GM21447 (cell line): ENCODE measurements around the gene IL4R.

Experiments used
- ATAC-seq: cut with Tn5 transposase; IDR thresholded peaks from one replicate; pipeline ENCODE4 v1.9.1; 2021; ENCODE audit not compliant: unreplicated experiment

IL4R gene

GRCh38 chr16:27353853-27354252, 40.1 kb downstream of the IL4R start:
- no peak for ATAC-seq

DNA sequence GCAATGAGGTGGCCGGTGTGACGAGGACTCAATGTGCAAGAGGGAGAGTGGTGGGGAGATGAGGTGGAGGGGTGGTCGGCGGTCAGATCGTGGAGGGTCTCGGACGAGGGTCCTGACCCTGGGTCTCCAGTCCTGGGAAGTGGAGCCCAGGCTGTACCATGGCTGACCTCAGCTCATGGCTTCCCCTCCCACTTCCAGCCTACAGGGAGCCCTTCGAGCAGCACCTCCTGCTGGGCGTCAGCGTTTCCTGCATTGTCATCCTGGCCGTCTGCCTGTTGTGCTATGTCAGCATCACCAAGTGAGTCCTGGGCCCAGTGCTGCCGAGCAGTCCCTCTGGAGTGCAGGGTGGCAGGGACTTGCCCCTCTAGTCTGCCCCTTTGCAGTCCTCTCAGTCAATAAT, 41.8 kb downstream of the IL4R start:
- no peak for ATAC-seq

DNA sequence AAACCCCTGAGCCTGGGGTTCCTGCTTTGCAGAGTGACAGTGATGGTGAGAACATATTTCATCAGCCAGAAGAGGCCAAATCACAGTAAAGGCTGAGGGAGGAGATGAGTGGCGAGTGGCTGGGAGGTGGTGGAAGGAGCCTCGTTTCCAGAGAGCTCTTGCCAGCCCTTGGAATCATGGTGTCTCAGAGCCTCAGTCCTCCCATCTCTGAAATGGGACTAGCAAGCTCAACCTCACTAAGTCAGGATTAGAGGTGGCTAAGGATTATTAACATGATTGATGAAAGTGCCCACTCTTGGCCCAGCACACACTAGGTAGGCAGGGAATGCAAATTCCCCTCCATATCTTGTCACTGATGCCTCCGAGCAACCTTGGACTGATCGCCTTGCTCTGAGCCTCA, 43.0 kb downstream of the IL4R start:
- ATAC-seq: no peak

GRCh38 chr16:27359051-27359450, 45.3 kb downstream of the IL4R start:
- no peak for ATAC-seq

DNA sequence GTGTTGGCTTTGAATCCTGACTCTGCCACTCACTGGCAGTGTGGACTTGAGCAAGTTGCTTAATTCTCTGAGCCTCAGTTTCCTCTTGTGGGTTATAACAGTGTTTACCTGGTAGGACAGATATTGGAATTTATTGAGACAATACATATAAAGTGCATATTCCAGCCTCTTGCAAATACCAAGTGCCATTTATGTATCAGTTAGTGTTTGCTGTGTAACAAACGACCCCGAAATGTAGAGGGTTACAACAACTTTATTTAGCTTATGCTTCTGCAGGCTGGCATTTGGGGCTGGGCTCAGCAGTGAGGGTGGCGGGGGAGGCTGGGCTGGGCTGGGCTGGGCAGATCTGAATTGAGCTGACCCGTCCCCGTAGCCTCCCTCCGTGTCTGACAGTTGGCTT, 45.8 kb downstream of the IL4R start:
- no peak for ATAC-seq

GRCh38 chr16:27361987-27362386, 48.2 kb downstream of the IL4R start:
- no peak for ATAC-seq

DNA sequence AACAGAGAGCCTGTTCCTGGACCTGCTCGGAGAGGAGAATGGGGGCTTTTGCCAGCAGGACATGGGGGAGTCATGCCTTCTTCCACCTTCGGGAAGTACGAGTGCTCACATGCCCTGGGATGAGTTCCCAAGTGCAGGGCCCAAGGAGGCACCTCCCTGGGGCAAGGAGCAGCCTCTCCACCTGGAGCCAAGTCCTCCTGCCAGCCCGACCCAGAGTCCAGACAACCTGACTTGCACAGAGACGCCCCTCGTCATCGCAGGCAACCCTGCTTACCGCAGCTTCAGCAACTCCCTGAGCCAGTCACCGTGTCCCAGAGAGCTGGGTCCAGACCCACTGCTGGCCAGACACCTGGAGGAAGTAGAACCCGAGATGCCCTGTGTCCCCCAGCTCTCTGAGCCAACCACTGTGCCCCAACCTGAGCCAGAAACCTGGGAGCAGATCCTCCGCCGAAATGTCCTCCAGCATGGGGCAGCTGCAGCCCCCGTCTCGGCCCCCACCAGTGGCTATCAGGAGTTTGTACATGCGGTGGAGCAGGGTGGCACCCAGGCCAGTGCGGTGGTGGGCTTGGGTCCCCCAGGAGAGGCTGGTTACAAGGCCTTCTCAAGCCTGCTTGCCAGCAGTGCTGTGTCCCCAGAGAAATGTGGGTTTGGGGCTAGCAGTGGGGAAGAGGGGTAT, 48.9 kb downstream of the IL4R start:
- ATAC-seq: no peak

DNA sequence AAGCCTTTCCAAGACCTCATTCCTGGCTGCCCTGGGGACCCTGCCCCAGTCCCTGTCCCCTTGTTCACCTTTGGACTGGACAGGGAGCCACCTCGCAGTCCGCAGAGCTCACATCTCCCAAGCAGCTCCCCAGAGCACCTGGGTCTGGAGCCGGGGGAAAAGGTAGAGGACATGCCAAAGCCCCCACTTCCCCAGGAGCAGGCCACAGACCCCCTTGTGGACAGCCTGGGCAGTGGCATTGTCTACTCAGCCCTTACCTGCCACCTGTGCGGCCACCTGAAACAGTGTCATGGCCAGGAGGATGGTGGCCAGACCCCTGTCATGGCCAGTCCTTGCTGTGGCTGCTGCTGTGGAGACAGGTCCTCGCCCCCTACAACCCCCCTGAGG, 49.5 kb downstream of the IL4R start:
- no peak for ATAC-seq

DNA sequence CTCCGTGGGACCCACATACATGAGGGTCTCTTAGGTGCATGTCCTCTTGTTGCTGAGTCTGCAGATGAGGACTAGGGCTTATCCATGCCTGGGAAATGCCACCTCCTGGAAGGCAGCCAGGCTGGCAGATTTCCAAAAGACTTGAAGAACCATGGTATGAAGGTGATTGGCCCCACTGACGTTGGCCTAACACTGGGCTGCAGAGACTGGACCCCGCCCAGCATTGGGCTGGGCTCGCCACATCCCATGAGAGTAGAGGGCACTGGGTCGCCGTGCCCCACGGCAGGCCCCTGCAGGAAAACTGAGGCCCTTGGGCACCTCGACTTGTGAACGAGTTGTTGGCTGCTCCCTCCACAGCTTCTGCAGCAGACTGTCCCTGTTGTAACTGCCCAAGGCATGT, 50.0 kb downstream of the IL4R start:
- ATAC-seq: no peak

- no peak for ATAC-seq
Observed at GRCh38 chr16:27364493-27365141, 50.8 kb downstream of the IL4R start.

DNA sequence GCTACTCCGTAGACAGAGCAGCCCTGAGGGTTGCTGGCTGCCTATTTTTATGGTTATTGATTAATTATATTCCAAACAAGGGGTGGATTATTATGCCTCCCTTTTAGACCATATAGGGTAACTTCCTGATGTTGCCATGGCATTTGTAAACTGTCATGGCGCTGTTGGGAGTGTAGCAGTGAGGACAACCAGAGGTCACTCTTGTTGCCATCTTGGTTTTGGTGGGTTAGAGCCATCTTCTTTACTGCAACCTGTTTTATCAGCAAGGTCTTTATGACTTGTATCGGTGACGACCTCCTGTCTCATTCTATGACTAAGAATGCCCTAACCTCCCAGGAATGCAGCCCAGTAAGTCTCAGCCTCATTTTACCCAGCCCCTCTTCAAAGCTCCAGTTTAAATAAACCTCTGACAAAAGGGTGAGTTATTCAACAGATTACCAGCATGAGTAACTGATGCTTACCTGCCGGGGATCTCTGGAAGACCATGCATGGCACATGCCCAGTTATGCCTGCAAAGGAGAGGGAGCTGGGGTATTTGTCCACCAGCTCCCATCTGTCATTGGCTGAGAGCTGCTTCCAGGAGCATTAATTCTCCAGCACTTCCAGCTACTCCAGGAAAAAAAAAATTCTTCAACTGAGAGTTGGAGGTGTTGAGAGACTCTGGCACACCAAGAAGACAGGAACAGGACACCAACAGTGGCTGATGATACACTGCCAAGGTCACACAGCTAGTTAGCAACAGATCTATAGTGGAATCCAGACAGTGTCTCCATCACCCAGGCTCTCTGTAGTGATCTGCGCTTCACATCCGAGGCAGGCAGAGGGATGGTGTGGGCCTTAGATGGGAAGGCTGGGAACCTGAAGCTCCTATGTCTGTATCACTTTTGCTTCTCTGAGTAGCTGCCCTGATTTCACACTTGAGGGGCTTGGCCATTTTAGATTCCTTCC, 51.6 kb downstream of the IL4R start:
- ATAC-seq: no peak

DNA sequence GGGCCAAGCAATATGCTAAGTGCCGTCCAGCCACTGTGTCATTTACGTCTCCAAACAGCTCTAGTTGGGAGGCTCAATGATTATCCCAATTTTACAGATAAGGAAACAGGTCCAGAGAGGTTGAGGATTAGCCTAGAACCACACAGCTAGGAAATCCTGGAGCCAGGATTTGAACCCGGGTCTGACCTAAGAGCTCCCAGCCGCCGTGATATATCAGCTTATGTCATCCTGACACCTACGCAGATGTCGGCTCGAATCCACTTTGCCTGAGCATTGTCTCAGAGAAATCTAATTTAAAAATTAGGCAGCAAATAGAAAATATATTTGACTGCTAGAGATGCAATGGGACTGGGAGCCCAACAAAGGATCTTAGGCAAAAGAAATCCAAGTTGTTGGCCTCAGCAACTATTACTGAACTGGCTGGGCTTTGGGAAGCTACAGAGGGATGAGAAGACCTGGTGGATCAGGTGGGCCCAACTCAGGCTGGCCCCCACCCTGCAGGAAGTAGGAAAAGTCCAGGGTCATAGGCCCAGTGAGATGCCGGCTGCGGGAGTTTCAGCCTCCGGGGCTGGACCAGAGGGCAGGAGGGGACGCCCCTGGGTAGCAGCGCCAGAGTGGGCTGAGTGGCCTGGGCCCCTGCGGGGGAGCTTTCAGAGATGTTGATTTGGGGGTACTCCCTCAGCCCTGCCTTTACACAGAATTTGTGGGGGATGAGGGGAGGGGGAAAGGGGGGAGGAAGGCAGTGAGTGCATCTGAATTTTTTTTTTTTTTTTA, 53.1 kb downstream of the IL4R start:
- ATAC-seq: peak; percentile 17

DNA sequence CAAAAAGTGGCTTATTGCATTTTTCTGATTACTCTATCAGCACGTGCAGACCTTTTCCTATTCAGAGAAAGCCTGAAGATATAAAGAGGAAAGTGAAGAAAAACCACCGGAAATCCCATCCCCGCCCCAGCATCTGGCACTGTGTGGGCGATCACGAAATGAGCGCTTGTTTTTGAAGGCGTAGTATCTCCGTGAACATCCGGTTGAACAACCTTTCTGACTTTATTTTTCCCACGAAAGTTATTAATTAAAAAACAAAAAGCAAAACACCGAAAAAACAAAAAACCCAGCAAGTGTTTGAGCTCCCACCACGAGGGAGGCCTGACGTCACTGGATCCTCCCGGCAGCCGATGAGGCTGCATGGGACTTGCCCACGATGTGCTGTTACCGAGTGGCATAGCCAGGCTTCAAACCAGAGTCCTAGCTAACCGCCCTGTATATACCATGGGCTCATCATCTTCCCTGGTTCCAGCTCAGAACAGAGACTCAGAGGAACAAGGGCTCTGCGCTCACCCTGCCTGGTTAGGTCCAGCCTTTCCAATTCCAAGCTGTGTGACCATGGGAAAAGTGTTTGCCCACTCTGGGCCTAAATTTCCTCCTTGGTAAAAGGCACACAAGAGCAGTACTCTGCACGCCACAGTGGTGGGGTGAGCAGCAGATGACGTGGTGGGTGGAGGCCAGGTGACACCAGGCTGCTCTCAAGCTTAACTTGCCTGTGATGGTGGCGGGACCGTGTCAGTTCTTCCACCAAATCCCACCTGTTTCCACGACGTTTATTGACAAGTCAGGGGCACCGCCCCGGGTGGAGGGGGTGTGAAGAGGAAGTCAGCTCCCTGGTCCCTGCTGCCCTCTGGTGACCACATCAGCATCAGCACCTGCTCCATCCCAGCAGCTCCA, 53.9 kb downstream of the IL4R start:
- ATAC-seq: peak; percentile 72

GRCh38 chr16:27368358-27368722, 54.6 kb downstream of the IL4R start:
- ATAC-seq: no peak

GRCh38 chr16:27369806-27370205, 56.0 kb downstream of the IL4R start:
- ATAC-seq: no peak

GRCh38 chr16:27370318-27370717, 56.5 kb downstream of the IL4R start:
- ATAC-seq: no peak

- no peak for ATAC-seq
Observed at GRCh38 chr16:27373312-27373711, 59.5 kb downstream of the IL4R start.

- ATAC-seq: peak; percentile 36
Observed at GRCh38 chr16:27374221-27374803, 60.5 kb downstream of the IL4R start.

DNA sequence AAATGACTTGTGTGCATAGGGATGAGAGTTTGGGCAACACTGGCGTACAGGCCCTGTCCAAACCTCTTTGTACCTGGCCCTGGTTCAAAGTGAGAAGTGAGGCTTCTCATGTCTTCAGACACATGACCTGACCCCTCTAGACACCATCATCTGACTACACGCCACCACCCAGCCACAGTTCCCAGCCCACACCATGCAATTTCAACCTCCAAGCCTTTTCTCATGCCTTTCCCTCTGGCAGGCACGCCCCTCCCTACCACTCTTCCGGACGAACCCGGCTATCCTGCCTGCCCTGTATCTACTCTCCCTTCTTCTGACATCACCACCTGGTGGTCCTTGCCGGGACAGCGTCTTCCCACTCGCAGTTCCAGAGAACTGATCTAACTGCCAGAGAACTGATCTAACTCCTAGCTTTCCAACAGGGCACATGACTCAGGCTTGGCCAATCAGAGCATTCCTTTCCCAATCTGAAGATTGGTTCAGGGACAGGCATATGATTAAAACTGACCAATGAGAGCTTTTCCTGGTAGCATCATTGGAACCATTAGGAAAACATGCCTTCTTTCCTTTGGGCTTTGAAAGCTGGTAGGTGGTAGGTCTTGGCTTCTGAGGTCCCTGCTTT, 61.1 kb downstream of the IL4R start:
- ATAC-seq: peak; percentile 39
